HepG2 (cell line): ENCODE results near the gene TCF7L2. TPM values are rescaled to one million over a fixed set of nuclear protein-coding genes. Genes with fewer than 3 reads are reported as not detected.

Source experiments
- ATAC-seq: fragments of 200-7000 bp; cut with Tn5 transposase; 3 replicates; pipeline ENCODE4 v1.9.1; 2020; ENCODE audit warnings: mild to moderate bottlenecking, moderate library complexity
- BruUV-seq: library from RNA; stranded (reverse); fragments of 400-500 nt; replicated peaks from 2 replicates; lab custom pipeline; 2021; lab: Mats Ljungman, UMichigan
- CTCF ChIA-PET: fragments of 300-600 bp; formaldehyde crosslinking; extraction: SDS; loops from one replicate; lab custom pipeline; 2021; ENCODE audit warnings: low total read pairs, inconsistent platforms, low intra/inter-chr PET ratio; lab: Yijun Ruan, JAX
- POLR2A ChIA-PET: fragments of 350-600 bp; sonication (Branson Sonifier 250); formaldehyde crosslinking; loops from one replicate; lab custom pipeline; 2020; ENCODE audit warnings: antibody characterized with exemption, inconsistent platforms; lab: Yijun Ruan, JAX
- DNase-seq: peaks from one replicate; pipeline ENCODE4 v3.0.0-alpha.2; 2015; ENCODE audit warnings: low spot score
- FAIRE-seq: peaks from 3 replicates; lab custom pipeline; 2011; peaks lifted over from hg19 to GRCh38; lab: Jason Lieb, UNC
- H2AFZ ChIP-seq: one replicate; pipeline ENCODE4 v1.6.1; 2011; ENCODE audit warnings: low read length, inconsistent platforms
- H3K27ac ChIP-seq: fragments of 300-600 bp; 3 replicates; pipeline ENCODE4 v1.8.0; 2011; ENCODE audit warnings: mixed run types, mild to moderate bottlenecking, mixed read lengths, low read length, inconsistent platforms; ENCODE audit not compliant: insufficient read depth; ENCODE audit errors: extremely low read length
- H3K27me3 ChIP-seq, 2 experiments: fragments of 200-600 bp in 1 of 2; 2 replicates in 1 of 2; 3 replicates in 1 of 2; pipeline versions ENCODE4 v1.6.0 to v1.8.0; 2011; ENCODE audit warnings: low read length in 2 of 2, mild to moderate bottlenecking in 2 of 2, moderate library complexity in 2 of 2, inconsistent platforms in 1 of 2; ENCODE audit not compliant: insufficient read depth in 2 of 2, control insufficient read depth in 1 of 2
- H3K36me3 ChIP-seq, 2 experiments: fragments of 200-600 bp in 1 of 2; replicated peaks in 1 of 2; 2 replicates in 1 of 2; 3 replicates in 1 of 2; pipeline versions ENCODE4 v1.5.1 to v1.8.0; 2011; ENCODE audit warnings: low read length in 2 of 2, inconsistent platforms in 1 of 2; ENCODE audit not compliant: insufficient read depth in 2 of 2, control insufficient read depth in 1 of 2
- H3K4me1 ChIP-seq: 2 replicates; pipeline ENCODE4 v1.5.1; 2012; ENCODE audit warnings: low read length, inconsistent platforms; ENCODE audit not compliant: insufficient read depth
- H3K4me2 ChIP-seq: 2 replicates; pipeline ENCODE4 v1.6.0; 2011; ENCODE audit warnings: low read depth, low read length, inconsistent platforms
- H3K4me3 ChIP-seq, 3 experiments: fragments of 200-600 bp in 1 of 3; sonication (generic), shearing (Covaris generic) in 1 of 3; replicated peaks in 1 of 3; 2 replicates each; pipeline ENCODE4 v1.5.1; 2011 to 2016; ENCODE audit warnings: low read length in 3 of 3, inconsistent platforms in 2 of 3, low read depth in 2 of 3, mild to moderate bottlenecking in 2 of 3, control low read depth in 1 of 3, mixed read lengths in 1 of 3; ENCODE audit not compliant: insufficient read depth in 1 of 3
- H3K79me2 ChIP-seq: one replicate; pipeline ENCODE4 v1.6.1; 2011; ENCODE audit warnings: low read length, inconsistent platforms; ENCODE audit not compliant: insufficient read depth
- H3K9ac ChIP-seq: 2 replicates; pipeline ENCODE4 v1.6.0; 2011; ENCODE audit warnings: mild to moderate bottlenecking, low read depth, low read length, inconsistent platforms; ENCODE audit not compliant: insufficient read depth
- H3K9me3 ChIP-seq: 2 replicates; pipeline ENCODE4 v1.5.1; 2012; ENCODE audit warnings: mild to moderate bottlenecking, low read length
- H4K20me1 ChIP-seq: 2 replicates; pipeline ENCODE4 v1.6.0; 2011; ENCODE audit warnings: inconsistent platforms, mild to moderate bottlenecking, low read length, moderate library complexity; ENCODE audit not compliant: insufficient read depth
- CENPX ChIP-seq: sonication (generic); formaldehyde crosslinking; IDR thresholded peaks from 2 replicates; pipeline ENCODE4 v1.9.0; 2021; ENCODE audit warnings: mild to moderate bottlenecking, missing genetic modification reagents, moderate library complexity
- GLMP ChIP-seq: sonication (generic); formaldehyde crosslinking; IDR thresholded peaks from 2 replicates; pipeline ENCODE4 v1.9.0; 2021; ENCODE audit warnings: missing genetic modification reagents, mild to moderate bottlenecking, borderline replicate concordance
- LCORL ChIP-seq, 2 experiments: fragments of 450-650 bp in 1 of 2; sonication (generic) in 1 of 2; formaldehyde crosslinking in 1 of 2; IDR thresholded peaks; 2 replicates each; pipeline versions ENCODE4 v1.5.0 to v1.6.1; 2017 to 2020; ENCODE audit warnings: antibody characterized with exemption in 1 of 2, missing genetic modification reagents in 1 of 2
- TBL1XR1 ChIP-seq: fragments of 150-350 bp; IDR thresholded peaks from 2 replicates; pipeline ENCODE4 v1.6.1; 2014; ENCODE audit warnings: borderline replicate concordance, low read length; ENCODE audit not compliant: partially characterized antibody
- ZBTB39 ChIP-seq: sonication (generic); formaldehyde crosslinking; IDR thresholded peaks from 2 replicates; pipeline ENCODE4 v1.5.0; 2020; ENCODE audit warnings: missing genetic modification reagents
- ZBTB43 ChIP-seq: sonication (generic); formaldehyde crosslinking; conservative IDR thresholded peaks from 2 replicates; pipeline ENCODE4 v1.4.0; 2020; ENCODE audit warnings: missing genetic modification reagents
- ZNF180 ChIP-seq: sonication (generic); formaldehyde crosslinking; IDR thresholded peaks from 2 replicates; pipeline ENCODE4 v1.4.0; 2020; ENCODE audit warnings: low read depth, missing genetic modification reagents, borderline replicate concordance
- ZNF275 ChIP-seq: sonication (generic); formaldehyde crosslinking; IDR thresholded peaks from 2 replicates; pipeline ENCODE4 v1.8.0; 2022; ENCODE audit warnings: missing genetic modification reagents, mild to moderate bottlenecking, inconsistent platforms, borderline replicate concordance
- WGBS: methylation state at CpG from one replicate; pipeline ENCODE4 v1.1.6; 2017; ENCODE audit warnings: low lambda C conversion rate; 5-methylcytosine and 5-hydroxymethylcytosine counted together
- in situ Hi-C: cut with HindIII; loops from 2 replicates; pipeline ENCODE4 v1.10.0; 2017; ENCODE audit warnings: low pct_unique_long_range_greater_than_20kb; ENCODE audit not compliant: extremely low pct_ligation_motif_present
- intact Hi-C: fragments of 100-400 bp; cut with micrococcal nuclease; formaldehyde crosslinking; loops from one replicate; pipeline ENCODE4 v1.10.0; 2022; ENCODE audit not compliant: unreplicated experiment
- polyA plus RNA-seq, 8 experiments: library from polyadenylated mRNA; depleted of rRNA in 3 of 8; stranded (reverse) in 7 of 8; unstranded in 1 of 8; fragments of >200 nt; fragmentation: Illumina TruSeq in 4 of 8; extraction: Trizol in 4 of 8; gene quantifications; 2 replicates each; pipeline versions ENCODE4 v1.2.1 to v1.2.3, GENCODE V29; 2011 to 2016; ENCODE audit warnings: low read depth in 4 of 8, missing spikeins in 1 of 8, mixed read lengths in 1 of 8; ENCODE audit not compliant: insufficient read depth in 1 of 8
- total RNA-seq, 5 experiments: library from RNA; depleted of rRNA; stranded (reverse); fragments of >200 nt; fragmentation: Illumina TruSeq; extraction: Trizol; gene quantifications; 2 replicates each; pipeline ENCODE4 v1.2.3, GENCODE V29; 2016; ENCODE audit warnings: low read depth in 1 of 5

The TCF7L2 gene
- total and polyA plus RNA-seq, 2 of the 13 experiments (the other 11 are each of a cell fraction or from before 2014, with no cell fraction given): 3.9 to 13.7 TPM

GRCh38 chr10:113011592-113012374, 61.7 kb downstream of the TCF7L2 start:
- FAIRE-seq: no peak
- ChIA-PET POLR2A (no interaction called here), CTCF (no interaction called here)
- WGBS: 97% methylated on average over 12 of the region's 12 CpGs
- H3K36me3 ChIP-seq: peaks cover 4 to 14% of the 10 kb centered on the region in 2 experiments
- no peak overlapping the region for H3K4me3 ChIP-seq
- H2AFZ ChIP-seq: no peak overlapping the region
- no TSS peak for BruUV-seq
- no peak for ATAC-seq
- peaks cover 85% of the 10 kb centered on the region for H3K79me2 ChIP-seq
- H3K4me2 ChIP-seq: no peak overlapping the region
- in situ Hi-C loops: no loop called here
- intact Hi-C loops: no loop called here
- no peaks in the 10 kb centered on the region for H3K9me3 ChIP-seq
- TF ChIP-seq ZNF275 (CRISPR knock-in tag): no peak
- TF ChIP-seq GLMP (CRISPR knock-in tag): no peak
- no peak for TF ChIP-seq LCORL (IDR thresholded peaks at IDR 0.05)
- TF ChIP-seq LCORL (CRISPR knock-in tag; IDR thresholded peaks at IDR 0.05): no peak
- peak; percentile 96 for TF ChIP-seq ZBTB39 (CRISPR knock-in tag)
- TF ChIP-seq TBL1XR1: no peak
- no peak for TF ChIP-seq ZNF180 (CRISPR knock-in tag)
- TF ChIP-seq ZBTB43 (CRISPR knock-in tag): no peak
- TF ChIP-seq CENPX (CRISPR knock-in tag): no peak
- H3K9ac ChIP-seq: no peak overlapping the region
- H3K4me1 ChIP-seq: peaks cover 62% of the 10 kb centered on the region
- H3K27ac ChIP-seq: no peak overlapping the region
- DNase-seq: no peak
- H3K27me3 ChIP-seq: no peaks in the 10 kb centered on the region
- peaks cover 95% of the 10 kb centered on the region for H4K20me1 ChIP-seq
